Caco-2 (cell line): ENCODE results near the gene NPAS2. TPM values are rescaled to one million over a fixed set of nuclear protein-coding genes. Genes with fewer than 3 reads are reported as not detected.
A peak's percentile ranks its signal among the peaks of the same experiment; 100 is the strongest.

Experiments used
- Bru-seq: library from RNA; stranded (reverse); fragments of 400-500 nt; gene quantifications from one replicate; lab custom pipeline; 2021; lab: Mats Ljungman, UMichigan
- BruChase-seq, 2 experiments: library from RNA; stranded (reverse); fragments of 400-500 nt; gene quantifications; one replicate each; lab custom pipeline; 2021; lab: Mats Ljungman, UMichigan
- BruUV-seq: library from RNA; stranded (reverse); fragments of 400-500 nt; replicated peaks from 2 replicates; lab custom pipeline; 2021; lab: Mats Ljungman, UMichigan
- CTCF ChIA-PET: fragments of 300-600 bp; sonication (Branson Sonifier 250); formaldehyde crosslinking; loops from one replicate; lab custom pipeline; 2022; ENCODE audit warnings: antibody characterized with exemption; lab: Charles Lee
- POLR2A ChIA-PET: fragments of 300-600 bp; sonication (Branson Sonifier 250); formaldehyde crosslinking; loops from one replicate; lab custom pipeline; 2022; ENCODE audit warnings: antibody characterized with exemption; lab: Charles Lee
- DNase-seq, 2 experiments: peaks; one replicate each; pipeline versions ENCODE4 v3.0.0 to v3.0.0-alpha.2; 2020 to 2022
- H3K27me3 ChIP-seq: replicated peaks from 2 replicates; pipeline ENCODE4 v1.6.0; 2011; ENCODE audit warnings: low read length; ENCODE audit not compliant: control insufficient read depth, insufficient read depth
- H3K36me3 ChIP-seq: 2 replicates; pipeline ENCODE4 v1.5.1; 2011; ENCODE audit warnings: low read length; ENCODE audit not compliant: control insufficient read depth, insufficient read depth
- H3K4me1 ChIP-seq: fragments of 250-450 bp; sonication (Bioruptor Pico); 2 replicates; pipeline ENCODE4 v1.5.1; 2020; ENCODE audit warnings: mild to moderate bottlenecking
- H3K4me3 ChIP-seq: 2 replicates; pipeline ENCODE4 v1.5.1; 2011; ENCODE audit warnings: low read depth, mild to moderate bottlenecking, control low read depth, low read length
- H3K9me3 ChIP-seq: fragments of 250-450 bp; sonication (Bioruptor Pico); 2 replicates; pipeline ENCODE4 v1.5.1; 2020; ENCODE audit warnings: mild to moderate bottlenecking, moderate library complexity
- H3K27ac Mint-ChIP-seq: one replicate; pipeline ENCODE4 v1.8.0; 2022; ENCODE audit warnings: mixed read lengths; ENCODE audit not compliant: unreplicated experiment
- H3K27me3 Mint-ChIP-seq: one replicate; pipeline ENCODE4 v1.8.0; 2022; ENCODE audit warnings: mixed read lengths; ENCODE audit not compliant: insufficient read depth, unreplicated experiment
- H3K36me3 Mint-ChIP-seq: one replicate; pipeline ENCODE4 v1.8.0; 2022; ENCODE audit warnings: mild to moderate bottlenecking, mixed read lengths; ENCODE audit not compliant: insufficient read depth, unreplicated experiment
- H3K4me1 Mint-ChIP-seq: one replicate; pipeline ENCODE4 v1.8.0; 2022; ENCODE audit warnings: low read depth, mixed read lengths; ENCODE audit not compliant: unreplicated experiment
- H3K4me3 Mint-ChIP-seq: one replicate; pipeline ENCODE4 v1.8.0; 2022; ENCODE audit warnings: mild to moderate bottlenecking, moderate library complexity, mixed read lengths; ENCODE audit not compliant: unreplicated experiment
- H3K9me3 Mint-ChIP-seq: one replicate; pipeline ENCODE4 v1.8.0; 2022; ENCODE audit warnings: mixed read lengths; ENCODE audit not compliant: unreplicated experiment
- intact Hi-C: fragments of 100-400 bp; cut with micrococcal nuclease; formaldehyde crosslinking; loops from one replicate; pipeline ENCODE4 v1.10.0; 2022; ENCODE audit not compliant: unreplicated experiment
- long read RNA-seq: library from polyadenylated mRNA; stranded (forward); transcript quantifications from one replicate; pipeline ENCODE4 v2.0.0, GENCODE V29; 2022
- total RNA-seq: library from RNA; stranded (reverse); gene quantifications from 2 replicates; pipeline ENCODE4 v1.2.3, GENCODE V29; 2022
- TF ChIP-seq, protein P1 (sequence below), 2 experiments: fragments of 200-600 bp in 1 of 2; IDR thresholded peaks; 1 replicate in 1 of 2; 2 replicates in 1 of 2; pipeline versions ENCODE4 v1.5.1 to v1.8.0; 2011 to 2022; ENCODE audit warnings: antibody characterized with exemption in 1 of 2, control low read depth in 1 of 2, inconsistent platforms in 1 of 2, low read depth in 1 of 2, low read length in 1 of 2, mild to moderate bottlenecking in 1 of 2, moderate library complexity in 1 of 2; ENCODE audit not compliant: insufficient read depth in 1 of 2, severe bottlenecking in 1 of 2, unreplicated experiment in 1 of 2

The NPAS2 gene, protein sequence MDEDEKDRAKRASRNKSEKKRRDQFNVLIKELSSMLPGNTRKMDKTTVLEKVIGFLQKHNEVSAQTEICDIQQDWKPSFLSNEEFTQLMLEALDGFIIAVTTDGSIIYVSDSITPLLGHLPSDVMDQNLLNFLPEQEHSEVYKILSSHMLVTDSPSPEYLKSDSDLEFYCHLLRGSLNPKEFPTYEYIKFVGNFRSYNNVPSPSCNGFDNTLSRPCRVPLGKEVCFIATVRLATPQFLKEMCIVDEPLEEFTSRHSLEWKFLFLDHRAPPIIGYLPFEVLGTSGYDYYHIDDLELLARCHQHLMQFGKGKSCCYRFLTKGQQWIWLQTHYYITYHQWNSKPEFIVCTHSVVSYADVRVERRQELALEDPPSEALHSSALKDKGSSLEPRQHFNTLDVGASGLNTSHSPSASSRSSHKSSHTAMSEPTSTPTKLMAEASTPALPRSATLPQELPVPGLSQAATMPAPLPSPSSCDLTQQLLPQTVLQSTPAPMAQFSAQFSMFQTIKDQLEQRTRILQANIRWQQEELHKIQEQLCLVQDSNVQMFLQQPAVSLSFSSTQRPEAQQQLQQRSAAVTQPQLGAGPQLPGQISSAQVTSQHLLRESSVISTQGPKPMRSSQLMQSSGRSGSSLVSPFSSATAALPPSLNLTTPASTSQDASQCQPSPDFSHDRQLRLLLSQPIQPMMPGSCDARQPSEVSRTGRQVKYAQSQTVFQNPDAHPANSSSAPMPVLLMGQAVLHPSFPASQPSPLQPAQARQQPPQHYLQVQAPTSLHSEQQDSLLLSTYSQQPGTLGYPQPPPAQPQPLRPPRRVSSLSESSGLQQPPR
- total RNA-seq (2.8 and 3.6 TPM in 2 replicates), Bru-seq, nascent RNA (percentile 40 among the genes with signal in this experiment), BruChase-seq, experiment 1, labeled RNA remaining after a 2-hour chase (percentile 36 among the genes with signal in this experiment), BruChase-seq, experiment 2, labeled RNA remaining after a 6-hour chase (percentile 39 among the genes with signal in this experiment)
- long read RNA-seq, partial matches to known transcripts, result 1 of 6 reads
- long read RNA-seq, other reads (novel, unspliced or antisense), result 5 of 6 reads

DNA sequence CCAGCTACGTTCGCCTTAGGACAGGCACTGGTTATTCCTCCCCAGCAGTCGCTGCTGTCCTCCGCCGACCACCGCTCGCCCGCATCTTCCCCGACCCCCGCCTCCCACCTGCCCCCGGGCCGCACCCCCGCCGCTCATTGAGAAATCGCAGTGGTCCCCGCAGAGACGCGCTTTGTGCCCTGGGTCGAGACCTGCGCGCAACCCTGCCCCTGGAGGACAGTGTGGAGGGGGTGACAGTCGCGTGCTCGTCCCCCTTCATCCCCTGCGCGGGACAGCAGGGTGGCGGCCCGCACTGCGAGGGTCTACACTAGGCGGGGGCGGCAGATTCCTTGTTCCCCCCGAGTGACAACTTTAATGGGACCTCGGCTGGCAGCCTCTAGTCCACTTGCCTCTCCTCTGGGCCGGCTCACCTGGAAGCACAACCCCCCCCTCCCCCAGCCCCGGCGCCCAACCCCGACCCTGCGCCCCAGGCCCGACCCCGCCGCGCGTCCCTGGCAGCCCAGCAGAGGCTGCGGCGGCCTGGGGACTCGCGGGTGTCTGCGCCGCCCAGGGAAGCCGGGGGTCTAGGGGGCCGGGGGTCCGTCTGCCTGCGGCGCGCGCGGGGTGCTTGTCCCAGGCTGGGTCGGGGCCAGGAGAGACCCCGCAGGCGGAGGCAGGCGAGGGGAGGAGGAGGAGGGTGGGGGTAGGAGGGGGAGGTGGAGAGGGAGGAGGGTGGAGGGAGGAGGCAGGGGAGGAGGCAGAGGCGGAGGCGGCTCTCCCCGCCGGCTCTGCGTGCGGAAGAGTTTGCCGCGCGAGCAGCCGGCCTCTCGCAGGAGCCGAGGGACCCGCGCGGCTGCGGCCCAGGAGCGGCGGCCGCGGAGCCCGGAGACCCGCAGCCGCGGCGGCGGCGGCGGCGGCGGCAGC lies at the start of gene NPAS2:
NPAS2 (plus strand) TSS at position 770 of the 903 bp plus-strand sequence. CDS start 84,616 bp downstream, outside the sequence.
- Mint-ChIP-seq H3K4me3 (peak within 1 kb of the TSS; percentile 82), H3K36me3 (no peaks in the 10 kb centered on the region), H3K4me1 (peaks cover 7% of the 10 kb centered on the region), H3K27me3 (peaks cover 29% of the 10 kb centered on the region), H3K9me3 (no peaks in the 10 kb centered on the region), H3K27ac (no peak within 1 kb of the TSS)
- Histone ChIP-seq H3K36me3 (no peaks in the 10 kb centered on the region), H3K4me1 (0 out of 2 replicates have a peak, but pooled peaks cover 5% of the 10 kb centered on the region), H3K9me3 (no peaks in the 10 kb centered on the region), H3K4me3 (peak within 1 kb of the TSS; percentile 46), H3K27me3 (no peaks in the 10 kb centered on the region; the same call in 1 of the 2 replicates)
- peak in 1 of 2 experiments; percentile 23 for DNase-seq
- POLR2A ChIA-PET, result interaction anchor here (0.6 kb wide), 1 partner anchor 182 kb away, joined by 3 read pairs; no protein-coding TSS in a partner anchor
- TF ChIP-seq, protein P1, sequence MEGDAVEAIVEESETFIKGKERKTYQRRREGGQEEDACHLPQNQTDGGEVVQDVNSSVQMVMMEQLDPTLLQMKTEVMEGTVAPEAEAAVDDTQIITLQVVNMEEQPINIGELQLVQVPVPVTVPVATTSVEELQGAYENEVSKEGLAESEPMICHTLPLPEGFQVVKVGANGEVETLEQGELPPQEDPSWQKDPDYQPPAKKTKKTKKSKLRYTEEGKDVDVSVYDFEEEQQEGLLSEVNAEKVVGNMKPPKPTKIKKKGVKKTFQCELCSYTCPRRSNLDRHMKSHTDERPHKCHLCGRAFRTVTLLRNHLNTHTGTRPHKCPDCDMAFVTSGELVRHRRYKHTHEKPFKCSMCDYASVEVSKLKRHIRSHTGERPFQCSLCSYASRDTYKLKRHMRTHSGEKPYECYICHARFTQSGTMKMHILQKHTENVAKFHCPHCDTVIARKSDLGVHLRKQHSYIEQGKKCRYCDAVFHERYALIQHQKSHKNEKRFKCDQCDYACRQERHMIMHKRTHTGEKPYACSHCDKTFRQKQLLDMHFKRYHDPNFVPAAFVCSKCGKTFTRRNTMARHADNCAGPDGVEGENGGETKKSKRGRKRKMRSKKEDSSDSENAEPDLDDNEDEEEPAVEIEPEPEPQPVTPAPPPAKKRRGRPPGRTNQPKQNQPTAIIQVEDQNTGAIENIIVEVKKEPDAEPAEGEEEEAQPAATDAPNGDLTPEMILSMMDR (IDR thresholded peaks at IDR 0.05; ENCODE audit: insufficient read depth in 1 of 2, low read depth in 1 of 2, low read length in 1 of 2, severe bottlenecking in 1 of 2, unreplicated experiment in 1 of 2), result no peak
- BruUV-seq, result no TSS peak
- CTCF ChIA-PET, result no interaction called here
- intact Hi-C loops, result loop anchor here (5.0 kb wide), 1 partner anchor 58 kb away; no protein-coding TSS in a partner anchor

- no peaks in the 10 kb centered on the region for H3K36me3 ChIP-seq
- TF ChIP-seq, protein P1 (IDR thresholded peaks at IDR 0.05; ENCODE audit: insufficient read depth in 1 of 2, low read depth in 1 of 2, low read length in 1 of 2, severe bottlenecking in 1 of 2, unreplicated experiment in 1 of 2), result no peak
- Mint-ChIP-seq H3K4me3 (no peak overlapping the region), H3K36me3 (no peaks in the 10 kb centered on the region), H3K4me1 (no peaks in the 10 kb centered on the region), H3K27me3 (peaks cover 11% of the 10 kb centered on the region), H3K9me3 (no peaks in the 10 kb centered on the region), H3K27ac (no peak overlapping the region)
- ChIA-PET CTCF (no interaction called here), POLR2A (no interaction called here)
- intact Hi-C loops, result no loop called here
- no peaks in the 10 kb centered on the region for H3K4me1 ChIP-seq
- BruUV-seq, result no TSS peak
- H3K27me3 ChIP-seq, result no peaks in the 10 kb centered on the region
- H3K9me3 ChIP-seq, result no peaks in the 10 kb centered on the region
- DNase-seq, result no peak
- H3K4me3 ChIP-seq, result no peak overlapping the region
Observed at GRCh38 chr2:100771125-100771524, 48.8 kb upstream of the NPAS2 start.
